GM18519 (cell line): ENCODE results near the gene RNF123.

Source experiments
- ATAC-seq: cut with Tn5 transposase; IDR thresholded peaks from one replicate; pipeline ENCODE4 v1.9.1; 2021; ENCODE audit warnings: mild to moderate bottlenecking, moderate library complexity; ENCODE audit not compliant: unreplicated experiment, low FRiP score

RNF123 gene

GRCh38 chr3:49717211-49717958 is 28.0 kb downstream of the RNF123 start:
- no peak for ATAC-seq

- ATAC-seq: no peak
Measured at GRCh38 chr3:49717959-49718857, 28.9 kb downstream of the RNF123 start.

- no peak for ATAC-seq
Measured at GRCh38 chr3:49718858-49719213, 29.5 kb downstream of the RNF123 start.

GRCh38 chr3:49719214-49719884 is 30.0 kb downstream of the RNF123 start, which contains the start of gene AMIGO3:
TSS of gene AMIGO3 (minus strand) at chr3:49719684. CDS start at chr3:49719465, 219 bp downstream.
- ATAC-seq: no peak

GRCh38 chr3:49720855-49721595 is 31.7 kb downstream of the RNF123 start:
- ATAC-seq: no peak

GRCh38 chr3:49721596-49721895 is 32.2 kb downstream of the RNF123 start:
- ATAC-seq: no peak

- ATAC-seq: no peak
Measured at GRCh38 chr3:49721896-49722781, 32.8 kb downstream of the RNF123 start.

- no peak for ATAC-seq
Measured at GRCh38 chr3:49722896-49723295, 33.5 kb downstream of the RNF123 start.

GRCh38 chr3:49723296-49723627 is 33.9 kb downstream of the RNF123 start:
- no peak for ATAC-seq

- peak; percentile 65 for ATAC-seq
Measured at GRCh38 chr3:49723628-49724551, 34.5 kb downstream of the RNF123 start, which contains the start of gene GMPPB. TSS of gene GMPPB (minus strand) at chr3:49723951. CDS start at chr3:49723726, 225 bp downstream.

- ATAC-seq: no peak
Measured at GRCh38 chr3:49724586-49724985, 35.2 kb downstream of the RNF123 start.

GRCh38 chr3:49725906-49726681 is 36.7 kb downstream of the RNF123 start:
- no peak for ATAC-seq

- no peak for ATAC-seq
Measured at GRCh38 chr3:49727154-49727923, 38.0 kb downstream of the RNF123 start.

GRCh38 chr3:49727924-49728361 is 38.6 kb downstream of the RNF123 start:
- ATAC-seq: no peak

- no peak for ATAC-seq
Measured at GRCh38 chr3:49729966-49730609, 40.7 kb downstream of the RNF123 start.

GRCh38 chr3:49732597-49732996 is 43.2 kb downstream of the RNF123 start:
- no peak for ATAC-seq
